Central memory CD8-positive, alpha-beta T cell (primary cell): Measurements from ENCODE around the gene COL15A1.

ENCODE experiments used
- ATAC-seq: fragments of 150-1000 bp; cut with Tn5 transposase; replicated peaks from 2 replicates; pipeline ENCODE4 v1.10.0; 2022; ENCODE audit warnings: mild to moderate bottlenecking, moderate FRiP score, moderate number of reproducible peaks; ENCODE audit not compliant: poor library complexity, severe bottlenecking; ENCODE audit errors: extremely low read depth
- DNase-seq, 2 donors: peaks; one replicate each; pipeline ENCODE4 v3.0.0; 2021; ENCODE audit warnings: low spot score in 2 of 2
- H3K27ac Mint-ChIP-seq: one replicate; pipeline ENCODE4 v1.8.0; 2022; ENCODE audit warnings: low read depth, mild to moderate bottlenecking, moderate library complexity, mixed read lengths
- H3K27me3 Mint-ChIP-seq: one replicate; pipeline ENCODE4 v1.8.0; 2022; ENCODE audit warnings: mixed read lengths
- H3K36me3 Mint-ChIP-seq: one replicate; pipeline ENCODE4 v1.8.0; 2022; ENCODE audit warnings: mild to moderate bottlenecking, moderate library complexity, mixed read lengths; ENCODE audit not compliant: insufficient read depth
- H3K4me1 Mint-ChIP-seq: one replicate; pipeline ENCODE4 v1.8.0; 2022; ENCODE audit warnings: mixed read lengths
- H3K4me3 Mint-ChIP-seq: one replicate; pipeline ENCODE4 v1.8.0; 2022; ENCODE audit warnings: mild to moderate bottlenecking, moderate library complexity, mixed read lengths
- H3K9me3 Mint-ChIP-seq: one replicate; pipeline ENCODE4 v1.8.0; 2022; ENCODE audit warnings: mixed read lengths

The COL15A1 gene

DNA sequence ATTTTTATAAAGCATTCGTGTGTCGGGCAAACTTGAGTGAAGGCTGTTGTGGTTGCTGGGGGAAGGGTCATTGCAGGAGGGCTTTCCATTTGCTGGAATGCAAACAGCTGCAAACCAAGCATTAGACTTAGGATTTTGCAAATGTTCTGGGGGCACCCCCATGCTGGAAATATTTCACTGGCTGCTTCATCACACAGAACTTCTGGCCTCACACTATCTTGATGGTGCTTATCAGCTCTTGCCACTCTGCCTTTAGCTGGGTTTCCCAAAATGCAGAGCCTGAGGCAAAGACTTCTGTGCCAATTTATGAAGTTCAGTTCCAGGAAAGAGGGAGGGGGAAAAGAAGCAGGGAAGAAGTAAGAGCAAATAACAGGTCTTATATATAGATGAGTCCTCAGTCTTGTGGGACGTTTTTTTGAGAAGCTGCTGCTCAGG is 8.6 kb upstream of the COL15A1 start:
- no peak for DNase-seq
- Mint-ChIP-seq H3K4me1 (no peaks in the 10 kb centered on the region), H3K27ac (no peak overlapping the region), H3K9me3 (no peaks in the 10 kb centered on the region), H3K36me3 (no peaks in the 10 kb centered on the region), H3K27me3 (peaks cover 87% of the 10 kb centered on the region), H3K4me3 (no peak overlapping the region)
- ATAC-seq, result no peak

DNA sequence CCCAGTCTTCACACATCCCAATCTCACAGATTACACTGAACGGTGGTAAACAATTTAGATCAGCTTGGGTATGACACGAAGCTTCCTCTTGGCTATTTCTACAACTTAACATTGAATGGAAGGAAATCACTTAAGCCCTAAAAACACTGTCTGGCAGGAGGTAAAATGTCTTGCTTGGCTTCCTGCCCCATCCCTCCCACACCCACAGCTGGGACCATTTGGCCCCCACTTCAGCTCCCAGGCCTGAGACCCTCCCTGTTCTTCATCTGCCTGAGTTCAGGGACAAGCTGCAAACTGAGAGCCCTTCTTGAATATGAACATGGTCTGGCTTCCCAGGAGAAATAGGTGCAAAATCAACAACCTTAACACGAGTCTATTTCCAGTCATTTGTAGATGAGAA is 3.4 kb upstream of the COL15A1 start:
- H3K4me3 Mint-ChIP-seq, result no peak overlapping the region
- H3K27me3 Mint-ChIP-seq, result peaks cover 98% of the 10 kb centered on the region
- ATAC-seq (no peak), DNase-seq (no peak)
- no peak overlapping the region for H3K27ac Mint-ChIP-seq
- H3K9me3 Mint-ChIP-seq, result no peaks in the 10 kb centered on the region
- H3K36me3 Mint-ChIP-seq, result no peaks in the 10 kb centered on the region
- H3K4me1 Mint-ChIP-seq, result peaks cover 4% of the 10 kb centered on the region

DNA sequence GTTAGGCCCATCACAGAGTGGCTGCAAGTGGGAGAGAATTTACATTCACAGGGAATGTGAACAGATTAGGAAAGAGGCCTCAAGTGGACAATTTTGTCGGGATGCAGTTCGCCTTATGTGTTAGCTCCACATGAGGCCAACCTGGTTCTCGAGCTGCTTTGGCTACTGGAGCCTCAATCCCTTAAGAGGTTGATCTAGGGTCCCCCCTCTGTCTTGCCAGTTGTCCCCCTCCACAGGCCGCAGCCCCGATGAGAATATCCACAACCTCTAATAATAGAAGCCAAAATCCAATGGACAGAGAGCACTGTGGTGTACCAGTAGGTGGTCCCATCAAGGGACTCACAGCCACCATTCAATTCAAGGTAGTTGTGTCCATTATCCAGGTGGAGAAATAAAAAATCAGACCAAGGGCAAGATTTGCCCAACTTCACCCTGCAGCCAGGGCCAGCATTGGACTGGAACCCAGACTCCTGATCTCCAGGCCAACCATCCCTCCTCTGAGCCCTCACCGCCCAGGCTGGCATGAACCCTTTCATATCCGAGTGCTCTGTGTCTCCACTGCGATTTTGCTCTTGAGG is 1.7 kb upstream of the COL15A1 start:
- ATAC-seq (no peak), DNase-seq (no peak)
- Mint-ChIP-seq H3K4me1 (peaks cover 4% of the 10 kb centered on the region), H3K9me3 (no peaks in the 10 kb centered on the region), H3K36me3 (no peaks in the 10 kb centered on the region), H3K4me3 (no peak overlapping the region), H3K27me3 (peaks cover 99% of the 10 kb centered on the region), H3K27ac (no peak overlapping the region)

DNA sequence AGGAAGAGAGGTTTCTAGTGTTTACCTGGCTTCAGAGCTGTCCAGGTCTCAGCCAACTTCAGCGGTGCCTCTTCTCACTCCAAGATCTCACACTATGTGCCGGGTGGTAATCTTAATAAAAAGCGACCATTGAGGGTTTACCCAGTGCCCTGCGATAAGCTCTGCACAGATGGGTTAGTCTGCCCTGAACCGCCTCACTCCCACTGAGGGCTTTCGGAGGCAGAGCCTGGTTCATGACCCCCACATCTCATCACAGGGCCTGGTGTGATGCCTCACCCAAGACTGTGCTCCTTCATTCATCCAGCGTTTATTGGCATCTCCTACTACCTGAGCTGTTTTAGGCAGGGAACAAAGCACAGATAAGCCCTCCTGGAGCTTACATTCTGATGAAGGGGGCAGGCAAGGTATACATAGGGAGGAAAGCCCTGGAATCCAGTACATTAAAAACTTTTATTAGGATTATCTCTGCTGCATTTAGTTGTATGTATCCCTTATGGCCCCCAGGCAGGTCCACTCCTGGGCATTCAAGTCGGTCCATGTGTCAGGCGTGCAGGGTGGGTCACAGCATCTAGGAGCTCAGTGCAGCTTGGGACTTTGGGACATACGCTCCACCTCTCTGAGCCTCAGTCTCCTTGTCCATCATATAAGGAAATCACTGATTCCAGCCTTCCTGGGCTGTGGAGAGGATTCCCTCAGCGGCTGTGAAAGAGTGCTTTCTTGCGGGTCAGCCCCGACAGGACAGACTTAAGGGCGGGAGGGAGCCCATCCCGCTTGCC is 613 bp upstream of the COL15A1 start:
- DNase-seq, result no peak
- Mint-ChIP-seq H3K27ac (no peak overlapping the region), H3K36me3 (no peaks in the 10 kb centered on the region), H3K4me1 (peaks cover 4% of the 10 kb centered on the region), H3K9me3 (no peaks in the 10 kb centered on the region), H3K27me3 (peaks cover 99% of the 10 kb centered on the region), H3K4me3 (no peak overlapping the region)
- ATAC-seq, result no peak

DNA sequence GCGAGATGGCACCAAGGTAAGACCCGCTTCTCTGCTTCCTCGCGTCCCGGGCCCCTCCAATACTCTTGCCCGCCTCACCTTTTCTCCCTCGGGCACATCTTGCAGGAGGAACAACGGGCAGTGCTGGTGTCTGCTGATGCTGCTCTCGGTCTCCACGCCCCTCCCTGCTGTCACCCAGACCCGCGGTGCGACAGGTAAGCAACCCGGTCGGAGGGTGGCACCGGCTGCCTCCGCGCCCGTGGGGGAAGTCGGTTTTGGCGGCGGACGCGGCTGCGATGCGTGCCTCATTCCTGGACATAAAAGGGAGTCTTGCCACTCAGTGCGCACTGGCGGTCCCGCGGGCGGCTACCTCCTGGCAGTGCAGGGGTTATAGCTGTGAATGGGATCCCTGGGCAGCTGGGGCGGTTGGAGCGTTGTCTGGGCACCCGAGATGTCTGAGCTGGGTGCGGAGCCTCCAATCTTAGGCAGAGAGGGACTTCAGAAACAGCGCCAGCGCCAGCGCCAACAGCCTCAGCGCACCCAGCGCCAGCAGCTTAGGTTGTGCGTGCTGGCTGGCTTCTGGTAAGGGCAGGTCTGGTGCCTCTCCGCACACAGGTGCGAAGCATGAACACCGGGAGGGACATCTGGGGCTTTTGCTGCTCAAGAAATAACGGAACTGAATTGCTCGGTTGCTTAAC is 488 bp downstream of the COL15A1 start:
- peak overlapping the region; percentile 52 for H3K4me3 Mint-ChIP-seq
- no peak overlapping the region for H3K27ac Mint-ChIP-seq
- H3K4me1 Mint-ChIP-seq, result peaks cover 4% of the 10 kb centered on the region
- no peaks in the 10 kb centered on the region for H3K36me3 Mint-ChIP-seq
- ATAC-seq (no peak), DNase-seq (no peak)
- H3K9me3 Mint-ChIP-seq, result no peaks in the 10 kb centered on the region
- peaks cover 89% of the 10 kb centered on the region for H3K27me3 Mint-ChIP-seq

DNA sequence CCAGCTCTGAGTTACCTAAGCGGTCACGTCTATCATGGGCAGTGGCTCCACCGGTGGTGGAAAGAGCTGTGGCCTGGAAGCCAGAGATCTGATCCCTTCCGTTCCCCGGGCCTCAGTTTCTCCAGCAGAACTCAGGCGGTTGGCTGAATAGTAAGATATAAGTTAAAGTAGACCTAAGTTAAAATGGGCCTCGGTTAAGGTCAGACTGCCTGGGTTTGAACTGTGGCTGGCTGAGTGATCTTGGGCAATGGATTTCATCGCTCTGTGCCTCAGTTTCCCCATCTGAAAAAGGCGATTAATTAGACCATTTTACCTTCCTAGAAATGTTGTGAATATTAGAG is 997 bp downstream of the COL15A1 start:
- Mint-ChIP-seq H3K27ac (no peak overlapping the region), H3K36me3 (no peaks in the 10 kb centered on the region), H3K4me3 (no peak overlapping the region), H3K9me3 (no peaks in the 10 kb centered on the region), H3K4me1 (peaks cover 4% of the 10 kb centered on the region), H3K27me3 (peaks cover 84% of the 10 kb centered on the region)
- ATAC-seq, result no peak
- DNase-seq, result no peak

DNA sequence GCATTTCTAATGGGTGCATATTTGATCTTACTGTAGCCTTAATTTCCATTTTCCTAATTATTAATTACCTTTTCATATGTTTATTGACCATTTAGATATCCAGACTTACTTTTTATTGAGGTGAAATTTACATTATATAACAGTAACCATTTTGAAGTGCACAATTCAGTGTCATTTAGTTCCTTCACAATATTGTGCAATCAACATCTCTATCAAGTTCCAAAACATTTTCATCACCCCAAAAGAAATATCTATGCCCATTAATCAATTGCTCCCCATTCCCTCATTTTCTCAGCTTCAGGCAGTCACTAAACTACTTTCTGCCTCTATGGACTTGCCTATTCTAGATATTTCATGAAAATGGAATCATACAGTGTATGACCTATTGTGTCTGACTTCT is 5.9 kb downstream of the COL15A1 start:
- H3K4me3 Mint-ChIP-seq, result no peak overlapping the region
- no peak overlapping the region for H3K27ac Mint-ChIP-seq
- no peaks in the 10 kb centered on the region for H3K9me3 Mint-ChIP-seq
- no peaks in the 10 kb centered on the region for H3K36me3 Mint-ChIP-seq
- DNase-seq, result no peak
- H3K27me3 Mint-ChIP-seq, result peaks cover 72% of the 10 kb centered on the region
- no peaks in the 10 kb centered on the region for H3K4me1 Mint-ChIP-seq
- ATAC-seq, result no peak

DNA sequence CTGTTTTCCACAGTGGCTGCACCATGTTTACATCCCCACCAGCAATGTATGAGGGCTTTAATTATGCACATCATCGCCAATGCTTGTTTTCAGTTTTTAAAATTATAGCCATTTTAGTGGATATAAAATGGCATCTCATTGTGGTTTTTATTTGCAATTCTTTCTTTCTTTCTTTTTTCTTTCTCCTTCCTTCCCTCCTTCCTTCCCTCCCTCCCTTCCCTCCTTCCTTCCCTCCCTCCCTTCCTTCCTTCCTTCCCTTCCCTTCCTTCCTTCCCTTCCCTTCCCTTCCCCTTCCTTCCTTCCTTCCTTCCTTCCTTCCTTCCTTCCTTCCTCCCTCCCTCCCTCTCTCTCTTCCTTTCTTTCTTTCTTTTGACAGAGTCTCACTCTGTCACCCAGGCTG is 6.6 kb downstream of the COL15A1 start:
- ATAC-seq (no peak), DNase-seq (no peak)
- Mint-ChIP-seq H3K9me3 (no peaks in the 10 kb centered on the region), H3K36me3 (peaks cover under 1% of the 10 kb centered on the region), H3K4me3 (no peak overlapping the region), H3K27ac (no peak overlapping the region), H3K4me1 (no peaks in the 10 kb centered on the region), H3K27me3 (peaks cover 65% of the 10 kb centered on the region)

DNA sequence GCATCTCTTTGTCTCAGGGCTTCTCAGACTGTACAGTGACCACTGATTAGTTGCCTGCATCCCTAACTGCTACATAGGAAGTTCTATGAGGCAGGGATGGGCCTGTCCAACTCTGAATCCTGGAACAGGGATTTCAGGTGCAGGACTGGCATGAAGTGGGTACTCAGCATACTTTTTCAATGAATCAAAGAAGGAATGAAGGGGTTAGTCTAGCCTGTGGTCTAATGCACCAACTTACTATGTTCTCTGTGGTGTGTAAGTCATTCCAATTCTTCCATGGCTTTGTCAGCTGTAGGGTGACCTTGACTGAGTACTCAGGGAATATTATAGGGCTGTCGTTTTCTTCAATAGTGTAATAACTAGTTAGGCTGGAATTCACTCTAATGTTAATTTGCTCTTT is 8.3 kb downstream of the COL15A1 start:
- ATAC-seq (no peak), DNase-seq (no peak)
- Mint-ChIP-seq H3K36me3 (peaks cover 2% of the 10 kb centered on the region), H3K27me3 (peaks cover 48% of the 10 kb centered on the region), H3K27ac (no peak overlapping the region), H3K4me1 (no peaks in the 10 kb centered on the region), H3K4me3 (no peak overlapping the region), H3K9me3 (no peaks in the 10 kb centered on the region)

DNA sequence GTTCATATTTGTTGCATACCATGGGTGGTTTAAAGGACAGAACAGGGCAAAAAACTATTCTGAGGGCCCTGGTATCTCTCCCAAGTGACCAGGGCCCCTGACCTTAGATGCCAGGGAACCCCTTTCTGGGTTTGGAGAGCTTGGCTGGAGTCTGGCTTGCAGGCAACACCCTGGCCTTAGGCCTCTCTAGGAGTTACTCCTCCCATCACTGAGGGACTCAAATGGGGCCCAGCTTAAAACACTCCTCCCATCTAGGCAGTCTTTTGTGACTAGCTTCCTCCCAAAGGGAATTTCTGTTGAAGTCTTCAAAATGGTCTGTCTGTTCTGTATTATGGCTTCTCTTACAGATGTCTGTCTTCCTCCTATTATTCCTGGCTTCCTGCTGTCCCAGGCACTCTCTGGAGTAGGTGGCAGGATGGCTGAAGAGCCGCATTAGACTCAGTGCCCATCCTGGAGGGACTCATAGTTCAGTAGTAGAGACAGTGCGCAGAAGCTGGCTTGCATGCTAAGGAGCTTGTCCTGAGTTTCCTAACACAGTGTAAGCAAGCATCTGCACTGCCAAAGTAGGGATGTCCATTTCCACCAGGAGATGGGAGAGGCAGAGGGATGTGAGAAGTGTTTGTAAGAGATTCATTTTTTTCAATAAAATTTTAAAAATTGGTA is 10.0 kb downstream of the COL15A1 start:
- H3K27me3 Mint-ChIP-seq, result peaks cover 36% of the 10 kb centered on the region
- H3K4me3 Mint-ChIP-seq, result no peak overlapping the region
- H3K27ac Mint-ChIP-seq, result no peak overlapping the region
- no peaks in the 10 kb centered on the region for H3K4me1 Mint-ChIP-seq
- peaks cover 2% of the 10 kb centered on the region for H3K36me3 Mint-ChIP-seq
- DNase-seq, result no peak
- no peaks in the 10 kb centered on the region for H3K9me3 Mint-ChIP-seq
- ATAC-seq, result no peak

DNA sequence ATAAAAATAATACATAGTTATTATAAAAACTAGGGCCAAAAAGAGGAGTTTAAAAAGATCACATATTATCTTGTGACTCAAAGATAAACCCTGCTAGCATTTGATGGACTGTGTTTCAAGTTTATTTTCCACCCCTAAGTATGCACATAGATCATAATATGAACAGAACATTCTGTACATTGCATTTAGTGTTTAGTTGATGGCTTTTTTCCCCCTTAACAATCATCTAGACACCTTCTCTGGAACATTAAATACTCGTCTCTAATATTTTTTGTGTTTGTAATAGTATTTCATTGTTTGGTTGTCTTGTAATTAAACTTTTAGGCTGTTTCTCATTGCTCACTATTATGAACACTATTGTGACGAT is 10.5 kb downstream of the COL15A1 start:
- no peaks in the 10 kb centered on the region for H3K9me3 Mint-ChIP-seq
- no peak for DNase-seq
- no peak overlapping the region for H3K27ac Mint-ChIP-seq
- H3K4me1 Mint-ChIP-seq, result no peaks in the 10 kb centered on the region
- H3K4me3 Mint-ChIP-seq, result no peak overlapping the region
- H3K27me3 Mint-ChIP-seq, result peaks cover 38% of the 10 kb centered on the region
- peaks cover 2% of the 10 kb centered on the region for H3K36me3 Mint-ChIP-seq
- no peak for ATAC-seq

DNA sequence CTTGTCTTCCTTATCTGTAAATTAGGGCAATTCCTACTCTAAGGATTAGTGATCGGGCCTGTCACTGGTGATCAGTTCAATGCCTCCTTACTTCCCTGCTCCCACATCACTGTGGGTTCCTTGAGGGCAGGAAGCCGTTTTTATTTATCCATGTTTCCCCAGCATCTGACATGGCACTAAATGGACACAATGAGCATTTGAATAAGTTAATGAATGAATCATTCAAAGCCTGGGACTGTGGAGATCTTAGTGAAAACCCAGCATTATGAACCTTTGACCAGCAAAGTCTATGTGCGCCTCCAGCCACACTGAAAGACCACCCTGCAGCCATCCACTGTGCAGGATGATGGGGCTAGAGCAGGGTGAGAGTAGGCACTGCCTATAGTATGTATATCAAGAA is 11.6 kb downstream of the COL15A1 start:
- no peak for ATAC-seq
- Mint-ChIP-seq H3K27ac (no peak overlapping the region), H3K4me1 (no peaks in the 10 kb centered on the region), H3K4me3 (no peak overlapping the region), H3K27me3 (peaks cover 48% of the 10 kb centered on the region), H3K36me3 (peaks cover 2% of the 10 kb centered on the region), H3K9me3 (no peaks in the 10 kb centered on the region)
- DNase-seq, result no peak

DNA sequence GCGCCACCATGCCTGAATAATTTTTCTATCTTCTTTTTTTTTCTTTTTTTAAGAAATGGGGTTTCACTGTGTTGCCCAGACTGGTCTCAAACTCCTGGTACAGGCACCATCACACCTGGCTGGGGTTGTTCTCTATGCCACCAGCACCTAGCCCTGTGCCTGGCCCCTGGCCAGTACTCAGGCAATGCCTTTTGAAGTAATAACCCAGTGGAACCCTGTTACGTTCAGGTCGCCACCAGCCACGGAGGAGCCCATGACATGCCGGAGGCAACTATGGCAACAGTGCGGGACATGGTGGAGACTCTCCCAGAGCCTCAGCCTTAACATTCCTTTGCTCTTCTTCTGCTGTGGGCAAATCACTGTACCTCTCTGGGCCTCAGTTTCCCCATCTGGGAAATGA is 14.1 kb downstream of the COL15A1 start:
- Mint-ChIP-seq H3K36me3 (peaks cover 2% of the 10 kb centered on the region), H3K27ac (no peak overlapping the region), H3K27me3 (peaks cover 45% of the 10 kb centered on the region), H3K4me1 (no peaks in the 10 kb centered on the region), H3K4me3 (no peak overlapping the region), H3K9me3 (no peaks in the 10 kb centered on the region)
- DNase-seq, result no peak
- no peak for ATAC-seq
